SU-DHL-6 (cell line): ENCODE measurements around the gene PPP1R12C.
A peak's percentile ranks its signal among the peaks of the same experiment; 100 is the strongest.

ENCODE experiments used
- H2AFZ ChIP-seq: fragments of 200-600 bp; sonication (generic); 2 replicates; pipeline ENCODE4 v1.6.1; 2014; ENCODE audit warnings: low read depth, mild to moderate bottlenecking, moderate library complexity, mixed read lengths, antibody characterized with exemption, low read length; ENCODE audit not compliant: severe bottlenecking
- H3F3A ChIP-seq: fragments of 200-600 bp; shearing (Covaris generic); 2 replicates; pipeline ENCODE4 v1.6.0; 2016; ENCODE audit warnings: antibody characterized with exemption, mild to moderate bottlenecking; ENCODE audit not compliant: insufficient read depth
- H3K27ac ChIP-seq: fragments of 200-600 bp; sonication (generic); 2 replicates; pipeline ENCODE4 v1.5.1; 2016; ENCODE audit warnings: low read depth, mild to moderate bottlenecking, low read length, moderate library complexity, mixed read lengths
- H3K27me3 ChIP-seq: fragments of 200-600 bp; sonication (generic), shearing (Covaris generic); 2 replicates; pipeline ENCODE4 v1.6.0; 2014; ENCODE audit warnings: mild to moderate bottlenecking, low read length
- H3K36me3 ChIP-seq: fragments of 200-600 bp; sonication (generic); 2 replicates; pipeline ENCODE4 v1.6.1; 2014; ENCODE audit warnings: mild to moderate bottlenecking, low read length, mixed read lengths
- H3K4me2 ChIP-seq: fragments of 300-600, 200-600 bp; shearing (Covaris generic), sonication (generic); 2 replicates; pipeline ENCODE4 v1.6.0; 2014; ENCODE audit warnings: low read length, low read depth, mild to moderate bottlenecking; ENCODE audit not compliant: poor library complexity, severe bottlenecking
- H3K4me3 ChIP-seq: fragments of 200-600 bp; sonication (generic); 2 replicates; pipeline ENCODE4 v1.5.1; 2014; ENCODE audit warnings: antibody characterized with exemption, low read length, mild to moderate bottlenecking, mixed read lengths; ENCODE audit not compliant: insufficient read depth, poor library complexity, severe bottlenecking
- H3K79me2 ChIP-seq: fragments of 200-600 bp; sonication (generic); 2 replicates; pipeline ENCODE4 v1.6.1; 2014; ENCODE audit warnings: mild to moderate bottlenecking, low read length, moderate library complexity; ENCODE audit not compliant: insufficient read depth
- H3K9ac ChIP-seq: fragments of 200-600 bp; sonication (generic); 2 replicates; pipeline ENCODE4 v1.7.0; 2014; ENCODE audit warnings: mild to moderate bottlenecking, low read length
- H3K9me2 ChIP-seq: fragments of 200-600 bp; sonication (generic); replicated peaks from 2 replicates; pipeline ENCODE4 v1.6.1; 2014; ENCODE audit warnings: low read length; ENCODE audit not compliant: insufficient read depth
- H3K9me3 ChIP-seq: fragments of 200-600 bp; sonication (generic); 2 replicates; pipeline ENCODE4 v1.6.1; 2014; ENCODE audit warnings: low read length, mixed read lengths; ENCODE audit not compliant: insufficient read depth
- H4K20me1 ChIP-seq: fragments of 200-600 bp; sonication (generic); 2 replicates; pipeline ENCODE4 v1.6.1; 2014; ENCODE audit warnings: low read depth, mild to moderate bottlenecking, antibody characterized with exemption, low read length, moderate library complexity, mixed read lengths
- EZH2phosphoT487 ChIP-seq: fragments of 200-600 bp; sonication (generic), shearing (Covaris generic); conservative IDR thresholded peaks from 2 replicates; pipeline ENCODE4 v1.6.1; 2018; ENCODE audit warnings: mild to moderate bottlenecking, antibody characterized with exemption, low read length, moderate library complexity, mixed read lengths
- TF ChIP-seq, protein P1 (sequence below): fragments of 200-600 bp; sonication (generic); IDR thresholded peaks from one replicate; pipeline ENCODE4 v1.5.1; 2017; ENCODE audit warnings: antibody characterized with exemption, mild to moderate bottlenecking, low read length, moderate library complexity; ENCODE audit not compliant: insufficient read depth, poor library complexity, severe bottlenecking

The PPP1R12C gene

DNA sequence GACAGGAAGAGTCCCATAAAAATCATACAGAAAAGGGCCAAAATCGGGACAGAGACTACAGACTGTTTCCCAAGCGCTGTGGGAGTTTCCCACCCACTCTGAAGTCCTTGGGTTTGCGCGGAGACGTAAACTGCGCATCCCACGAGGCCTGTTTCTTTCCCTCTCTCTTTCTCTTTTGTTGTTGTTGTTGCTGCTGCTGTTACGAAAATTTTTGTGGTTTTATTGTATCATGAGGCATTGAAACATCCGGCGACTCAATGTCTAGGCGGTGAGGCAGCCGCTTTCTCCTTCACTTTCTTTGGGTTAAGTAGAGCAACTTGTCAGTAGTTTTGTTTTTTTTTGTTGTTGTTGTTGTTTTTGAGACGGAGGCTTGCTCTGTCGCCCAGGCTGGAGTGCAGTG is 1.6 kb upstream of the PPP1R12C start:
- Histone ChIP-seq H3K9ac (no peak overlapping the region), H3K9me2 (no peaks in the 10 kb centered on the region), H3K4me2 (no peak overlapping the region), H3F3A (peaks cover 11% of the 10 kb centered on the region), H3K27ac (no peak overlapping the region), H3K36me3 (no peaks in the 10 kb centered on the region), H3K9me3 (no peaks in the 10 kb centered on the region), H2AFZ (no peak overlapping the region), H3K4me3 (no peak overlapping the region), H3K27me3 (no peaks in the 10 kb centered on the region), H4K20me1 (no peaks in the 10 kb centered on the region), H3K79me2 (peaks cover 30% of the 10 kb centered on the region)
- TF ChIP-seq, protein P1, sequence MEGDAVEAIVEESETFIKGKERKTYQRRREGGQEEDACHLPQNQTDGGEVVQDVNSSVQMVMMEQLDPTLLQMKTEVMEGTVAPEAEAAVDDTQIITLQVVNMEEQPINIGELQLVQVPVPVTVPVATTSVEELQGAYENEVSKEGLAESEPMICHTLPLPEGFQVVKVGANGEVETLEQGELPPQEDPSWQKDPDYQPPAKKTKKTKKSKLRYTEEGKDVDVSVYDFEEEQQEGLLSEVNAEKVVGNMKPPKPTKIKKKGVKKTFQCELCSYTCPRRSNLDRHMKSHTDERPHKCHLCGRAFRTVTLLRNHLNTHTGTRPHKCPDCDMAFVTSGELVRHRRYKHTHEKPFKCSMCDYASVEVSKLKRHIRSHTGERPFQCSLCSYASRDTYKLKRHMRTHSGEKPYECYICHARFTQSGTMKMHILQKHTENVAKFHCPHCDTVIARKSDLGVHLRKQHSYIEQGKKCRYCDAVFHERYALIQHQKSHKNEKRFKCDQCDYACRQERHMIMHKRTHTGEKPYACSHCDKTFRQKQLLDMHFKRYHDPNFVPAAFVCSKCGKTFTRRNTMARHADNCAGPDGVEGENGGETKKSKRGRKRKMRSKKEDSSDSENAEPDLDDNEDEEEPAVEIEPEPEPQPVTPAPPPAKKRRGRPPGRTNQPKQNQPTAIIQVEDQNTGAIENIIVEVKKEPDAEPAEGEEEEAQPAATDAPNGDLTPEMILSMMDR = no peak
- TF ChIP-seq EZH2phosphoT487 = no peak

DNA sequence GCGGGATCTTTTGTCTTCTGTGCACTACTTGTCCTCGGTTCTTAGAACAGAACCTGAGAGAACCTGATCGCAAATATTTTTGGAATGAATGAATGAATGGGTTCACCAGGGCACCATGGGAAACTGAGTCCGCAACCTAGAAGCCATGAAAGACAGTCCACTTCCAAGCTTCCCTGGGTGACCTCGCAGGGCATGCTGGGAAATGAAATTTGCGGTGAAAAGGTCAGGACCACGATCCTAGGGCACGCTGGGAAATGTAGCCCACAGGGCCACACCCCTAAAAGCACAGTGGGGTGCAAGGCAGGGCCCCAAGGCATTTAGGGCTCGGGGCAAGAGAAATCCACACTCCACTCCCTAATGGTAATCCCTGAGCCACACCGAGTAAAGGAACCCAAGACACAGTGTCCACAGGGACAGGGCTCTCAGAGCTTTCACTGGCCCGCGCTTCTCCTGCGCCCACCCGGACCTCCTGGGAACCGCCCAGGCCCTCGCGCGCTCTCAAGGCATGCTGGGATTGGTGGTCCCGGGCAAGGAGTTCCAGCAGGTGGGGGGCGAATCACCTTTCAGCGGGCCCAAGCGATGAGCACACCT is 1.1 kb upstream of the PPP1R12C start:
- H2AFZ ChIP-seq = peak overlapping the region; percentile 79
- TF ChIP-seq, protein P1 = no peak
- TF ChIP-seq EZH2phosphoT487 = no peak

DNA sequence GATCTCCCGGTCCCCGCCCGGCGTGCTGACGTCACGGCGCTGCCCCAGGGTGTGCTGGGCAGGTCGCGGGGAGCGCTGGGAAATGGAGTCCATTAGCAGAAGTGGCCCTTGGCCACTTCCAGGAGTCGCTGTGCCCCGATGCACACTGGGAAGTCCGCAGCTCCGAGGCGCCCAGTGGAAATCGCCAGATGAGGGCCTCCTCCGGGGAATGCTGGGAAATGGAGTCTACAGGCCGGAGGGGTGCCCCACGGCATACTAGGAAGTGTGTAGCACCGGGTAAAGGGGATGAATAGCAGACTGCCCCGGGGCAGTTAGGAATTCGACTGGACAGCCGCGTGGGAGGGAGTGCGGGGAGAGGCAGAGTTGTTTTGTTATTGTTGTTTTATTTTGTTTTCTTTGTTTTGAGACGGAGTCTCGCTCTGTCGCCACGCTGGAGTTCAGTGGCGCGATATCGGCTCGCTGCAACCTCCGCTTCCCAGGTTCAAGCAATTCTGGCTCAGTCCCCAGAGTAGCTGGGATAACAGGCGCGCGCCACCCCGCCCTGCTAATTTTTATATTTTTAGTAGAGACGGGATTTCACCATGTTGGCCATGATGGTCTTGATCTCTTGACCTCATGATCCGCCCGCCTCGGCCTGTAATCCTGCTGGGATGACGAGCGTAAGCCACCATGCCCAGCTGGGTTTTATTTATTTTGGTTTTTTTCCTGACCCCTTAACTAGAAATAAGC is 390 bp upstream of the PPP1R12C start:
- Histone ChIP-seq H3K27ac (peak overlapping the region; percentile 42), H3F3A (peaks cover 16% of the 10 kb centered on the region), H2AFZ (peak overlapping the region; percentile 79), H3K9me2 (no peaks in the 10 kb centered on the region), H3K27me3 (no peaks in the 10 kb centered on the region), H3K36me3 (no peaks in the 10 kb centered on the region), H3K4me2 (peak overlapping the region; percentile 93), H3K79me2 (peaks cover 40% of the 10 kb centered on the region), H3K9ac (peak overlapping the region; percentile 64), H4K20me1 (no peaks in the 10 kb centered on the region), H3K9me3 (no peaks in the 10 kb centered on the region), H3K4me3 (peak overlapping the region; percentile 72)
- TF ChIP-seq, protein P1 = no peak
- no peak for TF ChIP-seq EZH2phosphoT487

More for the DNA sequence above, 1.1 kb upstream of the PPP1R12C start:
- Histone ChIP-seq H3K4me2 (peak overlapping the region; percentile 93), H3K27ac (peak overlapping the region; percentile 42), H3F3A (peaks cover 14% of the 10 kb centered on the region), H3K79me2 (peaks cover 33% of the 10 kb centered on the region), H3K9me2 (no peaks in the 10 kb centered on the region), H3K36me3 (no peaks in the 10 kb centered on the region), H3K4me3 (peak overlapping the region; percentile 72), H3K27me3 (no peaks in the 10 kb centered on the region), H4K20me1 (no peaks in the 10 kb centered on the region), H3K9ac (peak overlapping the region; percentile 64), H3K9me3 (no peaks in the 10 kb centered on the region)
